Left lung (tissue), 10 donors: ENCODE data around the gene CDK8. TPM values are rescaled to one million over a fixed set of nuclear protein-coding genes. Genes with fewer than 3 reads are reported as not detected.

Experiments
- ATAC-seq: fragments of 200-7000 bp; cut with Tn5 transposase; one replicate; pipeline ENCODE4 v1.9.1; 2020; ENCODE audit warnings: moderate library complexity
- DNase-seq, 4 donors: peaks; one replicate each; pipeline ENCODE4 v3.0.0-alpha.2; 2013 to 2020
- H3K27ac ChIP-seq, 2 donors: fragments of 200-600 bp; sonication (generic) in 1 of 2; one replicate each; pipeline versions ENCODE4 v1.5.0 to v1.8.0; 2020 to 2021
- H3K27me3 ChIP-seq, 2 donors: fragments of 200-600 bp; sonication (generic) in 1 of 2; one replicate each; pipeline versions ENCODE4 v1.5.0 to v1.8.0; 2020 to 2021
- H3K36me3 ChIP-seq, 2 donors: fragments of 200-600 bp; sonication (generic) in 1 of 2; one replicate each; pipeline versions ENCODE4 v1.5.0 to v1.8.0; 2020 to 2021
- H3K4me1 ChIP-seq, 2 donors: fragments of 200-600 bp; one replicate each; pipeline ENCODE4 v1.8.0; 2021
- H3K4me3 ChIP-seq, 2 donors: fragments of 200-600 bp; sonication (generic) in 1 of 2; one replicate each; pipeline versions ENCODE4 v1.5.0 to v1.8.0; 2020 to 2021; ENCODE audit warnings: mild to moderate bottlenecking in 1 of 2
- H3K9me3 ChIP-seq, 2 donors: fragments of 200-600 bp; sonication (generic) in 1 of 2; one replicate each; pipeline versions ENCODE4 v1.5.0 to v1.8.0; 2020 to 2021
- intact Hi-C, 2 donors: fragments of 100-400 bp; cut with DNase I; formaldehyde crosslinking; loops; one replicate each; pipeline versions ENCODE4 v1.11.2 to v1.14.2; 2022
- polyA plus RNA-seq, 6 donors: library from polyadenylated mRNA; unstranded; fragments of 120-200 nt; gene quantifications; one replicate each; pipeline ENCODE4 v1.2.1, GENCODE V29; 2013; ENCODE audit not compliant: insufficient read length in 6 of 6
- total RNA-seq, 2 donors: library from RNA; stranded (reverse); fragmentation: NEBNext Ultra II Directional; extraction: Animal tissue kit (Norgen Biotek cat#: 25700); gene quantifications; one replicate each; pipeline ENCODE4 v1.2.1, GENCODE V29; 2021
- TF ChIP-seq, protein P1 (sequence below), 2 donors: fragments of 200-600 bp; sonication (generic) in 1 of 2; IDR thresholded peaks; one replicate each; pipeline versions ENCODE4 v1.5.0 to v1.8.0; 2021; ENCODE audit warnings: antibody characterized with exemption in 2 of 2
- donor health status: DM: no; HTN: yes; CAD: no.
- donor health status: DM: no; HTN: no; CAD: no.

CDK8 gene
- total and polyA plus RNA-seq, 8 donors = 10.1 to 21.7 (median 18.9) TPM

- no peaks in the 10 kb centered on the region for H3K9me3 ChIP-seq
- no peak overlapping the region for H3K4me3 ChIP-seq
- H3K27ac ChIP-seq = no peak overlapping the region
- TF ChIP-seq, protein P1, sequence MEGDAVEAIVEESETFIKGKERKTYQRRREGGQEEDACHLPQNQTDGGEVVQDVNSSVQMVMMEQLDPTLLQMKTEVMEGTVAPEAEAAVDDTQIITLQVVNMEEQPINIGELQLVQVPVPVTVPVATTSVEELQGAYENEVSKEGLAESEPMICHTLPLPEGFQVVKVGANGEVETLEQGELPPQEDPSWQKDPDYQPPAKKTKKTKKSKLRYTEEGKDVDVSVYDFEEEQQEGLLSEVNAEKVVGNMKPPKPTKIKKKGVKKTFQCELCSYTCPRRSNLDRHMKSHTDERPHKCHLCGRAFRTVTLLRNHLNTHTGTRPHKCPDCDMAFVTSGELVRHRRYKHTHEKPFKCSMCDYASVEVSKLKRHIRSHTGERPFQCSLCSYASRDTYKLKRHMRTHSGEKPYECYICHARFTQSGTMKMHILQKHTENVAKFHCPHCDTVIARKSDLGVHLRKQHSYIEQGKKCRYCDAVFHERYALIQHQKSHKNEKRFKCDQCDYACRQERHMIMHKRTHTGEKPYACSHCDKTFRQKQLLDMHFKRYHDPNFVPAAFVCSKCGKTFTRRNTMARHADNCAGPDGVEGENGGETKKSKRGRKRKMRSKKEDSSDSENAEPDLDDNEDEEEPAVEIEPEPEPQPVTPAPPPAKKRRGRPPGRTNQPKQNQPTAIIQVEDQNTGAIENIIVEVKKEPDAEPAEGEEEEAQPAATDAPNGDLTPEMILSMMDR (IDR thresholded peaks at IDR 0.05) = no peak
- intact Hi-C loops = no loop called here
- H3K4me1 ChIP-seq = no peaks in the 10 kb centered on the region
- H3K36me3 ChIP-seq = no peaks in the 10 kb centered on the region
- ATAC-seq (no peak), DNase-seq (no peak)
- H3K27me3 ChIP-seq = no peaks in the 10 kb centered on the region
Measured at GRCh38 chr13:26422036-26422435, 168.1 kb downstream of the CDK8 start.

- intact Hi-C loops = no loop called here
- TF ChIP-seq, protein P1 (IDR thresholded peaks at IDR 0.05) = no peak
- H3K4me3 ChIP-seq = no peak overlapping the region
- no peaks in the 10 kb centered on the region for H3K36me3 ChIP-seq
- H3K4me1 ChIP-seq = no peaks in the 10 kb centered on the region
- H3K27me3 ChIP-seq = no peaks in the 10 kb centered on the region
- H3K9me3 ChIP-seq = no peaks in the 10 kb centered on the region
- no peak for DNase-seq
- ATAC-seq = no peak
- H3K27ac ChIP-seq = no peak overlapping the region
Measured at GRCh38 chr13:26423629-26424028, 169.7 kb downstream of the CDK8 start.

DNA sequence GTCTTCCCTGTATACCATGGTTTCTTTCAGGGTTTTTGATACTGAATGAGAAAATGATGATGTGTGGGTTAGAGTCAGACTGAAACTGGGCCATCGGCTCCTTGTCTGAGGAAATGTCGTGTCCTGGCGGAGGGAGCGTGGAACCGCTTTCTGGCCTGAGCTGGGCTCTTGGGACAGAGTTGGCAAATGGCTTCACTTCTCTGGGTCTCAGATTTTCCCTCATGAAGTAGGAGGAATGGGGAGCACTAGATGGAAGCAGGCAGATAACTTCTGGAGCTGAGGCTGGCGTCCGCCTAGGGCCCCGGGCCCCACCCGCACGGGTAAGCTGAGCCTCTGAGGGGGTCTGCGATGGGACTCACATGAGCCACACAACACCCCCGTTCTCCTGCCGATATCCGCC is 170.3 kb downstream of the CDK8 start:
- Histone ChIP-seq H3K27ac (no peak overlapping the region), H3K36me3 (no peaks in the 10 kb centered on the region), H3K4me3 (no peak overlapping the region), H3K4me1 (no peaks in the 10 kb centered on the region), H3K27me3 (no peaks in the 10 kb centered on the region), H3K9me3 (no peaks in the 10 kb centered on the region)
- intact Hi-C loops = no loop called here
- TF ChIP-seq, protein P1 (IDR thresholded peaks at IDR 0.05) = no peak
- ATAC-seq (no peak), DNase-seq (no peak)

- H3K36me3 ChIP-seq = no peaks in the 10 kb centered on the region
- peak overlapping the region in 1 of 2 donors; percentile 52 for H3K27ac ChIP-seq
- DNase-seq (peak in 3 of 4 donors; percentile 22 to 65 (median 54)), ATAC-seq (peak; percentile 90)
- H3K9me3 ChIP-seq = no peaks in the 10 kb centered on the region
- no peaks in the 10 kb centered on the region for H3K4me1 ChIP-seq
- intact Hi-C loops = no loop called here
- no peak overlapping the region for H3K4me3 ChIP-seq
- TF ChIP-seq, protein P1 (IDR thresholded peaks at IDR 0.05) = no peak
- no peaks in the 10 kb centered on the region for H3K27me3 ChIP-seq
Measured at GRCh38 chr13:26425443-26426358, 171.8 kb downstream of the CDK8 start.

- Histone ChIP-seq H3K27me3 (no peaks in the 10 kb centered on the region), H3K27ac (no peak overlapping the region), H3K4me3 (no peak overlapping the region), H3K36me3 (no peaks in the 10 kb centered on the region), H3K9me3 (peaks cover 3 to 40% of the 10 kb centered on the region in 2 donors), H3K4me1 (no peaks in the 10 kb centered on the region)
- DNase-seq = no peak
- TF ChIP-seq, protein P1 (IDR thresholded peaks at IDR 0.05) = no peak
- intact Hi-C loops = no loop called here
- no peak for ATAC-seq
Measured at GRCh38 chr13:26433776-26434175, 179.8 kb downstream of the CDK8 start.
